Measurements from ENCODE around the gene PPP6R3. TPM values are rescaled to one million over a fixed set of nuclear protein-coding genes. Genes with fewer than 3 reads are reported as not detected.

Gene PPP6R3
- total and polyA plus RNA-seq, 2 of the 8 experiments (the other 6 are each of a cell fraction or from before 2014, with no cell fraction given), result 44.6 to 150 TPM

- TF ChIP-seq RBBP5 (IDR thresholded peaks at IDR 0.05; ENCODE audit: borderline replicate concordance, low read depth, low read length) (no peak), HDAC6 (IDR thresholded peaks at IDR 0.05; ENCODE audit: low read depth, low read length) (no peak), EGR1 (IDR thresholded peaks at IDR 0.05; ENCODE audit: borderline replicate concordance, low read depth, low read length) (no peak), NANOG (IDR thresholded peaks at IDR 0.05; ENCODE audit: insufficient read depth, low read depth, low read length, poor library complexity, severe bottlenecking) (no peak), EZH2 (IDR thresholded peaks at IDR 0.05; ENCODE audit: low read depth, low read length, severe bottlenecking) (no peak), CTBP2 (IDR thresholded peaks at IDR 0.05; ENCODE audit: borderline replicate concordance, insufficient read depth, insufficient read length, low read length) (no peak), CREB1 (IDR thresholded peaks at IDR 0.05) (no peak), ATF3 (IDR thresholded peaks at IDR 0.05; ENCODE audit: insufficient read depth, low read depth, low read length) (no peak)
Observed at GRCh38 chr11:68498903-68499883, 38.6 kb downstream of the PPP6R3 start (continued).
